HG02885 (cell line): ENCODE results near the gene PRPF6.
A peak's percentile ranks its signal among the peaks of the same experiment; 100 is the strongest.
"Not testable (repeated sequence)": the region's sequence is repeated elsewhere in the genome, so short reads cannot be mapped to it uniquely, and the experiment has no call there.

Source experiments
- ATAC-seq: cut with Tn5 transposase; IDR thresholded peaks from one replicate; pipeline ENCODE4 v1.9.1; 2021; ENCODE audit warnings: mild to moderate bottlenecking; ENCODE audit not compliant: unreplicated experiment, poor library complexity

Gene PRPF6

GRCh38 chr20:63972312-63973159 lies 8.4 kb upstream of the PRPF6 start:
- ATAC-seq: no peak

GRCh38 chr20:63973160-63973479 lies 7.8 kb upstream of the PRPF6 start:
- no peak for ATAC-seq

GRCh38 chr20:63973636-63974401 lies 7.1 kb upstream of the PRPF6 start:
- peak; percentile 49 for ATAC-seq

- no peak for ATAC-seq
Measured at GRCh38 chr20:63974402-63975200, 6.3 kb upstream of the PRPF6 start.

GRCh38 chr20:63976511-63976910 lies 4.4 kb upstream of the PRPF6 start:
- not testable (repeated sequence) for ATAC-seq

- no peak for ATAC-seq
Measured at GRCh38 chr20:63976980-63977738, 3.8 kb upstream of the PRPF6 start.

- no peak for ATAC-seq
Measured at GRCh38 chr20:63977739-63978276, 3.1 kb upstream of the PRPF6 start.

- peak; percentile 46 for ATAC-seq
Measured at GRCh38 chr20:63978319-63979228, 2.4 kb upstream of the PRPF6 start.

GRCh38 chr20:63979229-63979556 lies 1.7 kb upstream of the PRPF6 start:
- ATAC-seq: no peak

GRCh38 chr20:63979557-63980316 lies 1.2 kb upstream of the PRPF6 start, which contains the start of gene SAMD10:
TSS of gene SAMD10 (minus strand) at chr20:63979642. CDS start at chr20:63979467, 175 bp downstream.
- ATAC-seq: peak; percentile 28

- peak; percentile 9 for ATAC-seq
Measured at GRCh38 chr20:63980317-63980805, 571 bp upstream of the PRPF6 start.

- no peak for ATAC-seq
Measured at GRCh38 chr20:63982937-63983336, 2.0 kb downstream of the PRPF6 start.

GRCh38 chr20:64000906-64001305 lies 20.0 kb downstream of the PRPF6 start:
- no peak for ATAC-seq

- ATAC-seq: no peak
Measured at GRCh38 chr20:64001607-64002011, 20.7 kb downstream of the PRPF6 start.

GRCh38 chr20:64003960-64004725 lies 23.2 kb downstream of the PRPF6 start:
- ATAC-seq: no peak

- ATAC-seq: no peak
Measured at GRCh38 chr20:64005394-64005793, 24.5 kb downstream of the PRPF6 start.

GRCh38 chr20:64006490-64006889 lies 25.6 kb downstream of the PRPF6 start:
- no peak for ATAC-seq
